ENCODE results near the gene RGS6.
"Not testable (repeated sequence)": the region's sequence is repeated elsewhere in the genome, so short reads cannot be mapped to it uniquely, and the experiment has no call there.

RGS6 gene

DNA sequence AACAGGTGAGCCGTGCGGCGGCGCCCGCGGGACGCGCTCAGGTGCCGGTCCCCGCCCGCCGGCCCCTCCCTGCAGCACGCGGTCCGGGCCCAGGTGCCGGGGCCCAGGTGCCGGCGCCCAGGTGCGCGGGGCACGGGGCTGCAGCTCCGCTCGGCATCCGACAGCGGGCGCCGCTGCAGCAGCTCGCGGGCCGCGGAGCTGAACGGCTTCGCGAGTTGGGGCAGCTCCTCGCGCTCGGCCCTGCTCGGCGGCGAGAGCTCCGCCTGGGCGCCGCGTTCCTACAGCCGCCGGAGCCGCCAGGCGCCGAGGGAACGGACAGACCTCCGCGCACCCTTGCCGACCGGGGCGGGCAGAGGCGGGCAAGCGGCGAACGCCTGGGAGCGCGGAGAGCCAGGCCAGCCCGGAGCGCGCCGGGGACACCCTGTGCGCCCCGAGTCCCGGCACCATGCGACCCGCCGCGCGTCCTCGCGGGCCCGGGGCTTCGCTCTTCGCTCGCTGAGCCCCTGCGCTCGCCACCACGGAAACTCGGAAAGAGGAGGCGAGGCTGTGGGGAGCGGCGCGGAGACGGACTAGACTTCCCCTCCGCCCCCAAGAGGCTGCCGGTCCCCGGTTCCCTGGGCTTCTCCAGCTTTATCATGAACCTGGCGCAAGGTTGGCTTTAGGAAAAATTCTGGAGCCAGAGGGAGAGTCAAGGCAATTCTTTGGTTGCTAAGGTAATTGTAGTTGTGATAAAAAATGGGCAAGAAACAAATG lies at the start of gene RGS6:
TSS of gene RGS6 (plus strand) at position 201 of the 753 bp plus-strand sequence.
- no peak for DNase-seq (ENCODE audit: low read depth)

DNA sequence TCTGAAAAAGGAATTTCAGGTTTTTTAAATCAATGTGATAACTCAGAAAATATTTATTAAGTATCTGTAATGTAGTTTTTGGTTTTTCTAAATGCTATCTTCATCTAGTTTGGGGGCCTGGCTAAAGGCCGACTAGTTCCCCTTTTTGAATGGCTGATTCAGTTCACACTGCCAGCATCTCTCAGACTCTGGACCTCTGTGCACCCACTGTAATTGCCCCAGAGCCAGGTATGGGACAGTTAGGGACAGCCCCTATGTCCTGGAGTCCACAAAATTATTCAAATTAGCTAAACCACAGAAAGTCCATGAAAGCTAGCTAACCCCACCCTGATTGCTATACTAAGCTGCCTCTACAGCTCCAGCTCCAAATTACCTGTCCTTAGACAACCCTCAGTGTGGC lies 49.1 kb upstream of the RGS6 start:
- DNase-seq (ENCODE audit: low read depth): no peak

DNA sequence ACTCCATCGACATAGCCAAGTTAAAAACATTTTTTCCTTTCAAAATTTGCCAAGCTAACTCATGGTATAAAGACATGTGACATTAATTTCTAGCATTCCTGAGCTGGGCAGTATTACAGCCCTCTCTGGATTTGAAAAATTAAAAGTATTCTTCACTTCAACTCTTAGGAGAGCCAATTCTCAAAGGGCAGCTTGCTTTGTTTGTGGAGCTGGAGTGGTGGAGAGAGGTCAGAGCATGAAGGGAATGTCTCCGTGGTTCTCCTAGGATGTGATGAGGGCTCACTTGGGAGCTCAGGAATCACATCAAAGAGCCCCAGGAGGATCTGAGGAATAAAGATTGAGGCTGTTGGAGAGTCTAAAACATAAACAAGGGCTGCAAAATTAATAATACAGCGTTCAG lies 46.9 kb upstream of the RGS6 start:
- no peak for DNase-seq (ENCODE audit: low read depth)

DNA sequence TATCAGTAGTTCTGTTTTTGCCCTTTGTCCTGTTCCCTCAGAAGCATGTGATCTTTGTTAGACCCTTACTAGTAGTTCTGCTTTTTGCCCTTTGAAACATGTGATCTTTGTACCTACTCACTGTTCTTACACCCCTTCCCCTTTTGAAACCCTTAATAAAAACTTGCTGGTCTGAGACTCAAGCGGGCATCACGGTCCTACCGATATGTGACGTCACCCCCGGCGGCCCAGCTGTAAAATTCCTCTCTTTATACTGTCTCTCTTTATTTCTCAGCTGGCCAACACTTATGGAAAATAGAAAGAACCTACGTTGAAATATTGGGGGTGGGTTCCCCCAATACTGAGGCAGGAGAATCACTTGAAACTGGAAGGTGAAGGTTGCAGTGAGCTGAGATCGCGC lies 44.4 kb upstream of the RGS6 start:
- DNase-seq (ENCODE audit: low read depth): not testable (repeated sequence)

DNA sequence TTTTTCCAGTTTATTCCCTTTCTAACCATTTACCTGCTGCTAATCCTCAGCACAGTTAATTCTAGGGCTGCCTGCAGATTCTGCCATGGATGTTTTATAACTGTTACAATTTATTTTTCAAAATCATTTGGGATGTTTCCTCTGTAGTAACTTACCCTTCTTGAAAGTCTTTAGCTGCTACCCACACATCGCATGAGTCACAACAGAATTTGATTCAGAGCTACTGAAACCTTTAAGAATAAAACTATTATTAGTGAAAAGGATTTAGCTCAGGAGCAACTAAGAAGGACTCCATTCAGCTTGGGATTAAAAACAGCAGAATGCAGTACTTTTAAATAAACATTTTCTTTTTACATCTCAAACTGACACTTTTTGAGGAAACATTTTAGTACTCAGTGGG lies 41.7 kb upstream of the RGS6 start:
- no peak for DNase-seq (ENCODE audit: low read depth)

DNA sequence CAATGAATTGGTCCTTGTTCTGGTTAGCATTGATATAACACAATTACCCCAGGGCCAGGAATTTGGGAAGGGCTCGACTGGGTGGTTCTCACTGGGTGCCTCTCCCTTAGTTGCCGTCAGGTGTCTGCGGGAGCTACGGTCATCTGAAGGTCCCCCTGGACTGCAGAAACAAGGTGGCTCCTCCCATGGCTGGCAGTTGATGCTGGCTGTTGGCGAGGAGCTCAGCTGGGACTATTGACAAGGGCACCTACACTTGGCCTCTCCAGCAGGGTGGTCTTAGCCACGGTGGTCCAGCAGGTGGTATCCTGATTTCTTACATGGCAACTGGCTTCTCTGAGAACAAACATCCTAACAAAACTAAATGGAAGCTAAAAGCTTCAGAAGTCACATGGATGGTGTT lies 41.0 kb upstream of the RGS6 start:
- DNase-seq (ENCODE audit: low read depth): no peak

DNA sequence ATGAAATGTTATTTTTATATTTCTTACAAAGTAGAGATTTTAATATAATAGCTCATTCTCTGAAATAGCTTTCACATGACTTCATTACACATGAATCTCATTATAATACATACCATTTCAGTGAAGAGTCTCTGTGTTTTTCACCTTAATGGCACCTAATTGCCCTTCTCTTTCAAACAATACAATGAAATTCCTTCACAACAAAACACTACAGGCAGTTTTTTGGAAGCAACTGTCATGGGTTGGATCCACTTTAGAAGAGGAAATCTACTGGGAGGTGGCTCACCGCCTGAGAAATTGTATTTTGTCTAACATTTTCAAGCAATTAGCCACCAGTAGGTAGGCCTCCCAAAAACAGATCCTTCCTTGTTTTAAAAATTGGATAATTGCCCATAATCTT lies 40.3 kb upstream of the RGS6 start:
- no peak for DNase-seq (ENCODE audit: low read depth)

DNA sequence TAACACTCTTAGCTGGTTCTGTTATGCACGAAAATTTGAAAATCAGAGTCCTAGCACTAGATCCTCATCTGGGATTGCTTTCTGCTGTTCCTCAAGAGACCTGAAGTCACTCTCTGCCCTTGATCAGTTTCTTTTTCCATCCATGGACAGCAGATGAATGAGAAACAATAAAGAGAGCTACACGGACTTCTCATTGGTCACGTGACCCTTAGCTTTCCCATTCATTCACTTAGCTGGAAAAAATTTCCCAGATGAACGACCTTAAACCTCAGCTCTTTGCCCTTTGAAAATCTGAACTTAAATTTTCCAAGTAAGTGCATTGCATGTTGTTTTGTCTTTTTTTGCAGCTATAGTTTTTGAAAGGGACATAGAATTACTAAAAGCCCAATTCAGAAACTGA lies 27.2 kb upstream of the RGS6 start:
- DNase-seq (ENCODE audit: low read depth): no peak

DNA sequence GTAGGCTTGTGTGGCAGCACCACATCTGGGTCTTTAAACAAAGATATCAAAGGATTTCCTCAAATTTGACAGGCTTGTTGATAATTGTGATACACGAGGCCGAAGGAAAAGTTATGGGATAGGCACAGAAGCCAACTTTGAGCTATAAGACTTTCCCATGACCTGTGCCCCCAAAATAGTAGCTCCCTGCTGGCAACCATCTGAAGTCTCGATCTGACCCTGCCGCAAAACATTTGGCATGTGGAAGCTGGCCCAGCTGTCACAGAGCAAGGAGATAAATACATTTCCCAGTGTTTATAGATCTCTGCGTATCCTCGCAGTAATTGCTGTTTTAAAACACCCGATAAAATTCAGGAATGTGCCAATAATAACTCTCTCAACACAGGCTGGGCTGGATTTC lies 26.4 kb upstream of the RGS6 start:
- DNase-seq (ENCODE audit: low read depth): no peak

DNA sequence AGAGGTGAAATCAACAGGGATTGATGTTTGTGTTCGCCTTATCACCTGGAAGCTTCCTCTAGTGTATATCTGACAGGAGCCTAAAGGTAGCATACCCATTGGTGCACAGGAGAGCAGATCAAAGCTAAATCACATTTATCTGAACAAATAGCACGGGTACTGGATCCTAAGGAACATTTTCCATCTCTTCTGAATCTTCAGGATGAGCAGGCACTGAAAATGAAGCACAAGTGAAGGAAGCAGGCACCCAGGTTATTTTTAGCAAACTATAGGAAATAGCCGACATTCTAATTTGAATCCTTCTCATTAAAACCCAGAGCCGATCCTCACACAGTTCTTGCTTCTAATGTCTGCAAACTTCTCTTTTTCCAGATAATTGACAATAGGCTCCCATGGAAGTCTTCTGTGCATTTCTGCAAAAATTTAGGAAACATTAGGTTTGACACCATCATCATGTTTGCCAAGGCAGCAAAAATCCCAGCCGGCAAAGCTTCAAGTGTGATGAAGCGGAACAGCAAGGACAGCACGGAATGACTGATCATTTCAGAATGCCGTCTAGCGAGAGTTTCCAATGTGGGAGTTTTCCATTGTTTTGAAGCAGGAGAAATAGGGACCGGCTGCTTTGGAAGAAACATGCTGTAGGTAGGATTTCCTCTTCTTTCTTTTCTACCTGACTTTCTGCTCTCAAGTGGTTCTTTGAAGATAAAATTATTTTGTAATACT lies 24.3 kb upstream of the RGS6 start:
- no peak for DNase-seq (ENCODE audit: low read depth)

DNA sequence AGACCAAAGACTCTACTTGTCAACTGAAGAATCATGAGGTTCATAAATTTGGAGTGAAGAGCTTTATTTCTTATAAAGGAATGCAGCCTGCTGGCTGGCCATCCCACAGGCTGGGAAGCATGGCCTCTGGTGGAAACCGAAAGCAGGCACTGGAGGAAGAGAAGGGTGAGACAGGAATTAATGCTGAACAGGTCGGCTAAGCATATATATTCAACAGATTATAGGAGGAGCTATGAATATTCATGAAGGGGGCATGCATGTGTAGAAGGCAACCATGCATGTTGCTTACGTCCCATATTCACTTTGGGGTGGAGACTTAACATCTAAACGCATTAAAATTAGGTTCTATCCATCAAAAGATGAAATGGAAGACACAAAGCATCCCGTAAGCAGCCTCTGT lies 20.6 kb upstream of the RGS6 start:
- no peak for DNase-seq (ENCODE audit: low read depth)

DNA sequence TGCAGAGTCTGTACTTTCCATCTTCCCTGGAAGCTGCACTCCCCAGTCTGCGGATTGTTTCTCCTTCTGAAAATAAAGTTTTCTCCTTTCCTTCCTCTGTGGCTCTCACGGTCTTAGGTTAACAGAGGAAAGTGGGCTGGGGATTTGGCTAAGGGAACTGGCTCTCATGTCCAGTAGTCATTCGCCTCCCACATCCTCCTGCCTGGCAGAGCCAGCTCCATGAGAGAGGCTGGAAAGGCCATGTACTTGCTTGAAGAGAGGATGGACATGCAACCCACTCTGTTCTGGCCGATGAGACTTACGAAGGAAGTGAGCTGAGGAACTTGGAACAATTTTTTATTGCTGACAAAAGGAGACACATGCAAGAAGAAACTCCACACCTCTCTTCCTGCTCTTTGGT lies 18.9 kb upstream of the RGS6 start:
- DNase-seq (ENCODE audit: low read depth): no peak

DNA sequence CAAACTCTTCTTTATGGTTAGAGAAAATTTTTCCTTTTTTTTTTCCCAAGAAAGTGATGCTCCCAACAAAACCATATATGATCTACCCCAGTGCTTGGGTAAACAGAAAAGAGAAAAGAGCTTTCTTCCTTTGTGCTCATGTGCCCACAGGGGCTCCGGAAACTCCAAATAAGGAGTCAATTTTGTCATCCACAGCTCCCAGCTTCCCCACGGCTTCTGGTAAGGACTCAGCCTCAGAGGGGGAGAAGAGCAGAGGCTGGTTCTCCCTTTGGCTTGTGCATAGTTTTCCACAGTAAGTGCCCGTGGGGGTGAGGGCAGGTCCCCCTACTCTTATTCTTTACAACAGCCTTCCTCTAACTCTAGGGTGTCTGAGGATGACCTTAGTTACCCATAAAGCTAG lies 13.3 kb upstream of the RGS6 start:
- no peak for DNase-seq (ENCODE audit: low read depth)

DNA sequence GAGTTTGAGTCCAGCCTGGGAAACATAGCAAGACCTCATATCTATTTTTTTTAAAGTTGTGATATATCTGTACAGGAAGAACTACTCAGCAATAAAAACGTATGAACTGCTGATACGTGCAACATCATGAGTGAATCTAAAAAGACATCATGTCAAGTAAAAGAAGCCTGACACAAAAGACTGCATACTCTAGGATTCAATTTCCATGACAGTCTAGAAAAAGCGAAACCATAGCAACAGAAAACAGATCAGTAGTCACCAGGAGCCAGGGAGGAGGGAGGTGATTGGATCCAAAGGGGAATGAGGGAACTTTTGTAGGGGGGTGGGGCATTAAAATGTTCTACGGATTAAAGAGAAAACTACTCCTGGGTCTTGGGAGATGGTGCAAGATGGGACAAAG lies 8.7 kb upstream of the RGS6 start:
- DNase-seq (ENCODE audit: low read depth): no peak

DNA sequence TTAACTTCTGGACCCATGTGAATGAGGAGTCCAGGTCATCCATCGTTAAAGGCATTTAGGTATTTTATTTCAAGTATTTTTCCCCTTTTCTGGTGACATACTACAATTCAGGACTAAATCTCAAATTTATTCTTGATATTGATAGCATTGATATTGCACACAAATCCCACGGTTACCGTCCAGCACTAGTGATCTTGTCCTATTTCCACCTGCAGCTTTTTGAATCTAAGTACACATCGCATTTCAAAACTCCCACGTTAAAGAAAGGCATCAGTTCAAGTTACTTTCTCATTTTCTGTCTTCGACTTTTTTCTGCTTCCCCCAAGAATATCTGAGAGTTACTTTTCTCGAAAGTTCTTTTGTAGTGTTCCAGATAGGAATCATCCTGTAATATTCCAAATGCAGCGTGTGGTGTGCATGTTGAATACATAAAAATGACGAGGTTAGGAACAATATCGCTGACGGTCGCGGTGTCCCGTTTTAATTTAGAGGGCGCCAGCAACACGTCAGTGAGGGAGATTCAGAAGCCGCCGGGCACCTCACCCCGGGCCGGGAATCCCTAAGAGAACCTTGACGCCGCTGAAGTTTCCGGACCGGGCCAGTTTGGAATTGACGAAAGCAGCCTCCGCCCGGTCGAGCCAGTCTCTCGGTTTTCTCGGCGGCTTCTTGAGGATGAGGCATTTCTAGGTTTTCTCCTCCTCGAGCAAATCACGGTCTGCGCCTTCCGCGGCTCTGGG lies 569 bp upstream of the RGS6 start:
- DNase-seq (ENCODE audit: low read depth): no peak

DNA sequence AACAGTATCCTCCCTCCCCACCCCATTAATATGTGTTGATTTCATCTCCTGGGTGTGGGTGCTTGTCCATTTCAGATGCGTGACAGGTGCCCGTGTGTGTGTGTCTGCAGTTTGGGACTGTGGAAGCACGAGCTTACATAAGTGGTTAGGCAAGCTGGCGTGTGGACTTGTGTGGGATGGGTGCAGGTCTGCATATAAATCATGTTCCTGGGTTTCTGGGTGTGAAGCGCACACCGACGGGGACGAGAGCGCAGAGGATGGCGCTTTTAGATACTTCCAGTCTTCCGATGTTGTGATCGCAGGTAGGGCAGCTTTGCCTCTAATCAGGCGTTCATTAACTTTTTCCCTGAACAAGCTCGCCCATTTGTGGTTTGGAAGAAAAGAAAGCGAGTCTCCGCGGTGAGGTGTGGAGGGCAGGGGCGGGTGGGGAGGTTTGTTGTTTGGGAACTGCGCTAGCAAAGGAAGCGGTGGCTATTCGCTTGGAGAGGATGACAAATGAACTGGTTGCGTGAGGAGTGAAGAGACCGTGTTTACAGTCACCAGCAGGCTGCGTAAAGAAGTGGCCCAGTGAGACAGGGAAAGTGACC lies 865 bp downstream of the RGS6 start:
- no peak for DNase-seq (ENCODE audit: low read depth)

DNA sequence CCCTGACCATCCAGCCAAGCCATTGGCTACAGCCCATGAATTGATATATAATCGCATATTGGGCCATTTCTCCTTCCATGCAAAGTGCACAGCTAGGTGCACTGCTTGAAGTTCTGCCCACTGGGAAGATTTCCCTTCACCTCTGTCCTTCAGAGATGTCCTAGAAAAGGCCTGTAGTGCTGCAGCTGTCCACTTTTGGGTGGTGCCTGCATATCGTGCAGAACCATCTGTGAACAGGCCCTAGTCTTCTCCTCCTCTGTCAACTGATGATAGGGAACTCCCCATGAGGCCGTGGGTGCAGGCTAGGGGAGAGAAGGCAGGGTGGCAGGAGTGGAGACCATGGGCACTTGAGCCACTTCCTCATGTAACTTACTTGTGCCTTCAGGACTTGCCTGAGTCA lies 6.0 kb downstream of the RGS6 start:
- DNase-seq (ENCODE audit: low read depth): not testable (repeated sequence)

DNA sequence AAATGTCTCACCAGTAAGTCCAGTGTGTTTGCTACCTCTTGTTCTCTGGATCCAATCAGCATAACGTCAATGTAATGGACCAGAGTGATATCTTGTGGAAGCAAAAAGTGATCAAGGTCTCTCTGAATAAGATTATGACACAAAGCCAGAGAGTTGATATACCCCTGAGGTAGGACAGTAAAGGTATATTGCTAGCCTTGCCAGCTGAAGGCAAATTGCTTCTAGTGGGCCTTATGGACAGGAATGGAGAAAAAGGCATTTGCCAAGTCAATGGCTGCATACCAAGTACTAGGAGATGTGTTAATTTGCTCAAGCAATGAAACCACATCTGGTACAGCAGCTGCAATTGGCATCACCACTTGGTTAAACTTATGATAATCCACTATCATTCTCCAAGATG lies 7.1 kb downstream of the RGS6 start:
- not testable (repeated sequence) for DNase-seq (ENCODE audit: low read depth)

DNA sequence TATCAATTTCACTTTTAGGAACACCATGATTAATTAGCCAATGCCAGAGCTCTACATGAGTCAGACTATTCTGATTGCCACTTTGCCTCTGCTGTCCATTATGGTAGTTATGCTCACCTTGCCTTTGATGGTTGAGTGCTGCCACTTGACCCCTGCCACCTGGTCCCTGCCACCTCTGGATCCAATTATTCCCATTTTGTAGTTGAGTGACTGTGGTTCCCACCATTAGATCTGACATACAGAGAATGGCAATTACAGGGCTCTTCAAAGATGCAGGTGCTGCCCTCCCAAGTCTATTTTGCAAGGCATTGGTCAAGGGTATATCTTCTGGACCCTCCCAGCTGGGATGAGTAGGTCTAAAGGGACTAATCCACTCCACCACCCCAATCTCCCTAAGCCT lies 8.3 kb downstream of the RGS6 start:
- not testable (repeated sequence) for DNase-seq (ENCODE audit: low read depth)

DNA sequence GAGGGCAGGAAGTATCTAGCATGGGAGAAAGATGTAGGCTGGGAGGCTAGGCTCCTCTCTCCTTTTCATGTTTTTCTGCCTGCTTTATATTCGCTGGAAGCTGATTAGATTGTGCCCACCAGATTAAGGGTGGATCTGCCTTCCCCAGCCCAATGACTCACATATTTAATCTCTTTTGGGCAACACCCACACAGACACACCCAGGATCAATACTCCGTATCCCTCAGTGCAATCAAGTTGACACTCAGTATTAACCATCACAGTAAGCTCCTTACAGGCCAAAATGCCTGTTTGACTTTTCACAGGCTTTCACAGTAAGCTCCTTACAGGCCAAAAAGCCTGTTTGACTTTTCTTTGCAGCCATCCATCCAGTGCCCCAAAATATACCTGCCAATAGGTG lies 9.4 kb downstream of the RGS6 start:
- not testable (repeated sequence) for DNase-seq (ENCODE audit: low read depth)

DNA sequence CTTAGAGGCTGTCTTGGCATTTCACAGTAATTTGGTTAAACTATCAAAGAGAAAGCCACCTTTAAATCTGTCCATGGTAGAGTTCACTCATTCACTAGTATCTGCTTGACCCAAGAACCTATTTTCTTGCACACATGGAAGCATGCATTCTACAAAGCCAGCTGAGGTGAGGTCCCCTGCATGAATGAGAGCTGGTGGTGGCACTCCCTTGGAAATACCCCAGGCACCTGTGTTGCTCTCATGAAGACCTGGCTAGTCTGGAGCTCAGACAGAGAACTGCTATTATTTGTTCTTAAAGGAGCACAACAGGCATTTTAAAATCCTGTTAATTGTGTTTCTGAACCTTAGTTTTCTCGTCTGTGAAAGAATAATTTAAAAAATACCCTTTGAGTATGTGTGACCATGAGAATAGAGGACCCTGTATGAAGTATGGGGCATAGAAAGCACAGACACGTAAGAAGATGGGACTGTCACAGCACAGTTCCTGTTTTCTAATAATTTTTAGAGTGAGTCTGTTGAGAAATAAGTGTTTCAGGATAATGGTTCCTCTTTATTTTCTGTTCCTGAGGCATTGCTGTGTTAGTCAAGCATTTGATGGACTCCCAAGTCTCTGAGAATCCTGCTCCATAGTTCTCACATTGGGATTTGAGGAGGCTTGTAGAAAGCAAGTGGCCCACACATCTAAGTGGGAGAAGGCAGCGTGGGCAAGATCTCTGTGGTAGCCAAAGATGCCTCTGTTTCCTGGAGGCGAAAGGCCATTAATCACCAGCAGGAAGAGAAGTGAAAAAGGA lies 10.9 kb downstream of the RGS6 start:
- no peak for DNase-seq (ENCODE audit: low read depth)

DNA sequence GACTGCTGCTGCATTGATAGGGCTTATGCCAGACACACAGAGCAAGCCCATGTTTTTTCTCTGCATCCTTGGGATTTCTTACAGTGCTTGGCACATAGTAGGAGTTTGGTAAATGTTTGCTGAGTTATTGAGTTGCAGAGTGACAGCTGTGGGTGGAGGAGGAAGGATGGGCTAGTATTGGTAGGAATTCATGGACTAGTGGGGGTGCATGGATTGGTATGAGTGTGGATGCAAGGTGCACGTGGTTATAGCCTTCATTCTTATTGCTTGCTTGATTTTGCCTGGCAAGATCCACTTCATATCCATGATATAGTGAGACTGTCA lies 11.4 kb downstream of the RGS6 start:
- DNase-seq (ENCODE audit: low read depth): no peak
